Stomach smooth muscle (tissue), 2 donors: Measurements from ENCODE around the gene TOP1.
"Not testable (repeated sequence)": the region's sequence is repeated elsewhere in the genome, so short reads cannot be mapped to it uniquely, and the experiment has no call there.

Experiments
- H3K27ac ChIP-seq: one replicate; pipeline ENCODE4 v1.7.0; 2013; ENCODE audit warnings: mild to moderate bottlenecking, low read length, inconsistent platforms
- H3K27me3 ChIP-seq, 2 donors: one replicate each; pipeline ENCODE4 v1.7.0; 2013; ENCODE audit warnings: low read length in 2 of 2; ENCODE audit not compliant: insufficient read depth in 2 of 2, control insufficient read depth in 1 of 2
- H3K36me3 ChIP-seq, 2 donors: one replicate each; pipeline ENCODE4 v1.7.0; 2013; ENCODE audit warnings: low read length in 2 of 2; ENCODE audit not compliant: control insufficient read depth in 2 of 2, insufficient read depth in 2 of 2
- H3K4me1 ChIP-seq: one replicate; pipeline ENCODE4 v1.7.0; 2013; ENCODE audit warnings: low read length; ENCODE audit not compliant: control insufficient read depth, insufficient read depth
- H3K4me3 ChIP-seq, 2 donors: one replicate each; pipeline ENCODE4 v1.7.0; 2013; ENCODE audit warnings: low read length in 2 of 2
- H3K9ac ChIP-seq, 2 donors: one replicate each; pipeline ENCODE4 v1.7.0; 2013; ENCODE audit warnings: low read length in 2 of 2, mild to moderate bottlenecking in 1 of 2
- H3K9me3 ChIP-seq, 2 donors: one replicate each; pipeline ENCODE4 v1.7.0; 2013; ENCODE audit warnings: low read length in 2 of 2; ENCODE audit not compliant: control insufficient read depth in 2 of 2
- donor health status: healthy.
- donor health status: Pancreatic carcinoma.

Gene TOP1

DNA sequence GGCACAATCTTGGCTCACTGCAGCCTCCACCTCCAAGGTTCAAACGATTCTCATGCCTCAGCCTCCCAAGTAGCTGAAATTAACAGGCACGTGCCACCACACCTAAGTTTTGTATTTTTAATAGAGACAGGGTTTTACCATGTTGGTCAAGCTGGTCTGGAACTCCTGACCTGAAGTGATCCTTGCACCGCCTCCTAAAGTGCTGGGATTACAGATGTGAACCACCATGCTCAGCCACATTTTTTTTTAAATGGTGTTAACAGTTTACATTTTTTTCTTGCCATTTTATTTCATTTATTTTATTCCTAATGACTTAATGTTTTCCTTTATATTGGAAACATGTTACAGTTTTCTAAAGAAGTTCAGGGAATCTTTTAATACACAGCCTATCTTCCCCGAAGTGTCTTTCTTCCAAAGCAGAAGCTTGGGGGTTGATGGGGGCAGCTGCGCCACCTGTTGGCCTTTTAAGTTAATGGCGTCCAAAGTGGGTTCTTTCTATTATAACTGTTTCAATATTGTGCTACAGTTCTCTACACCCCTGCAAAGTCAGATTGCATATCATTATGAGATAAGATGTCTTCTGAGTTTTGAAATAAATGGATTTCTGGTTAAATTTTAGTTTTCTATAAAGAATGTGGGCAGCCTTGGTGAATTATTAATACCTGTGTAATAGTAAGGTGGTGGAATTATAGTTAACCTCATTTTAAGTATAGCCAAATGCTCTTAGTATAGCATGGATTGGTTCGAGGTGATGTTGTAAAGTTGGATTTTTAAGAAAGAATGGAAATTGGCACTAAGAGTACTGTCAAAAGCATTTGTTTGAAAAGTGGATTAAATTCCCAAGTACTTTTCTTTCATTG lies 66.7 kb downstream of the TOP1 start:
- no peaks in the 10 kb centered on the region for H3K4me1 ChIP-seq
- no peak overlapping the region for H3K27ac ChIP-seq
- no peak overlapping the region for H3K9ac ChIP-seq
- no peak overlapping the region for H3K4me3 ChIP-seq
- no peaks in the 10 kb centered on the region for H3K9me3 ChIP-seq
- H3K36me3 ChIP-seq: peaks cover 40 to 53% of the 10 kb centered on the region in 2 donors
- H3K27me3 ChIP-seq: no peaks in the 10 kb centered on the region

- H3K4me1 ChIP-seq: no peaks in the 10 kb centered on the region
- no peaks in the 10 kb centered on the region for H3K27me3 ChIP-seq
- H3K9me3 ChIP-seq: no peaks in the 10 kb centered on the region
- H3K9ac ChIP-seq: no peak overlapping the region
- H3K36me3 ChIP-seq: peaks cover 45 to 60% of the 10 kb centered on the region in 2 donors
- no peak overlapping the region for H3K27ac ChIP-seq
- H3K4me3 ChIP-seq: no peak overlapping the region
Measured at GRCh38 chr20:41098703-41099250, 70.2 kb downstream of the TOP1 start.

- H3K4me1 ChIP-seq: no peaks in the 10 kb centered on the region
- peaks cover 42 to 60% of the 10 kb centered on the region in 2 donors for H3K36me3 ChIP-seq
- H3K27me3 ChIP-seq: no peaks in the 10 kb centered on the region
- no peak overlapping the region for H3K4me3 ChIP-seq
- H3K9me3 ChIP-seq: no peaks in the 10 kb centered on the region
- H3K9ac ChIP-seq: no peak overlapping the region
- no peak overlapping the region for H3K27ac ChIP-seq
Measured at GRCh38 chr20:41100001-41100480, 71.4 kb downstream of the TOP1 start.

DNA sequence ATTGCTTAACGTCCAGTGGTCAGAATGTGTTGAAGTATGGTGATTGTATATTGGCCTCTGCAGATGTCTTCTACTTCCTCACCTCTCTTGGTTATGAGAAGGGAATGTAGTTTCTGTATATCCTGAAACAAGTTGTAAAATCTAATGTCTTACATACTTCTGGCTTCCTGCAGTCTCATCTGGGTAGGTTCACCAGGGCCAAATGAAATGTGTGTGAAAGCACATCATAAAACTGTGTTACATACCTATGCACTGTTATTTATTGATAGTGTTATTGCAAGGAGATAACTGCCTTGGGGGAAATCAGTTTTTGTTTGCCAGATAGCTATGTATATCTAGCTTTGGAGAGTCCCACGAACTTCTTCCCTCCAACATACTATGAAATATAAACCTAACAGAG lies 73.0 kb downstream of the TOP1 start:
- no peaks in the 10 kb centered on the region for H3K4me1 ChIP-seq
- peaks cover 39 to 59% of the 10 kb centered on the region in 2 donors for H3K36me3 ChIP-seq
- H3K9me3 ChIP-seq: no peaks in the 10 kb centered on the region
- H3K9ac ChIP-seq: no peak overlapping the region
- H3K27me3 ChIP-seq: no peaks in the 10 kb centered on the region
- no peak overlapping the region for H3K4me3 ChIP-seq
- H3K27ac ChIP-seq: no peak overlapping the region

DNA sequence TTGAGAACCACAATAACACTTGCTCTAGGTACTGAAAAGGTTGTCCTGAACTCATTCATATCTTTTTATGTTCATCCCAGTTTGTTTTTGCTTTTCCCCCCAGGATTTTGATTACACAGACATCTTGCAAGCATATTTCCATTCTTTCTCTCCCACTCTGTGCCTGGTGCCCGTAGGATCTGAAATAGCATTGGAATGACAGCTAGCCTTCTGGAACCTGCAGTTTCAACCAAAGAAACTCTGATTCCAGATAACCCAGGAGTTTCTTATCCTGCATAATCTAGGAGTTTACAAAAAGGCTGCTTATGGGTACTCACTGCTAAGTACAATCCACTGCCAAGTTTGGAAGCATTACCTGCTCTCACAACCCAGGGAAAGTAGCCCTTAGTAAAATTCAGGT lies 79.9 kb downstream of the TOP1 start:
- Histone ChIP-seq H3K9me3 (no peaks in the 10 kb centered on the region), H3K36me3 (peaks cover 24 to 39% of the 10 kb centered on the region in 2 donors), H3K4me1 (no peaks in the 10 kb centered on the region), H3K27ac (no peak overlapping the region), H3K27me3 (no peaks in the 10 kb centered on the region), H3K9ac (no peak overlapping the region), H3K4me3 (no peak overlapping the region)

- H3K36me3 ChIP-seq: peaks cover 25 to 42% of the 10 kb centered on the region in 2 donors
Measured at GRCh38 chr20:41110012-41110411, 81.4 kb downstream of the TOP1 start.

DNA sequence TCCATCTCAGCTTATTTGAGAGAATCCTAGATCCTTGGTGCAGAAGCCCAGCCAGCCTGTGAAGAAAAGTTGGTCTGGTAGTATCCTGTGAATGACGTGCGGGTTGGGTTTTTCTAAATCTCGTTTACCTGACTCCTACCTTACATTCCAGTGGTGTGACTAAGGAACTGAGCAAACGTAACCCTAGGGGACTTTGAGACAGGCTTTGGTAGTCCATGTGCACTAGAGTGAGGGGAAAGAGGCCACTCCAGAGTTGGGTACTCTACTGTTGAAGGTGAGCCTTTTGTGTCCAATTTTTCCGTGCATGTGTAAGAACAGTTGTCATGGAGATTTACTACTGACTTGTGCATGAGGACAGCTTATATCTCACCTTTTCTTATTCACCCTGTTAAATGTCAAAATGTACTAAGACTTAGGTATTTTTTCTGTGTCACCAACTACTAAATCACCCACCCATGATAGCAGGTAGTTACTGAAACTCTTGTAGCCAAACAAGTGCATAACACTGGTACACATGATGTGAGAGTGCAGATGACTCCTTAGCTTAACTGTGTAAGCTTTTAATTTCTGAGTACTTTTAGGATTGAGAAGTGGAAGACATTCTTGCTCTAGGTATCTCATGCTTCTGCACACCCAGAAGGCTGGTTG lies 82.4 kb downstream of the TOP1 start:
- Histone ChIP-seq H3K9me3 (no peaks in the 10 kb centered on the region), H3K27ac (no peak overlapping the region), H3K27me3 (no peaks in the 10 kb centered on the region), H3K9ac (no peak overlapping the region), H3K36me3 (peaks cover 34 to 52% of the 10 kb centered on the region in 2 donors), H3K4me3 (no peak overlapping the region), H3K4me1 (no peaks in the 10 kb centered on the region)

More at GRCh38 chr20:41110012-41110411, 81.4 kb downstream of the TOP1 start:
- H3K4me3 ChIP-seq: no peak overlapping the region
- no peak overlapping the region for H3K27ac ChIP-seq
- no peaks in the 10 kb centered on the region for H3K9me3 ChIP-seq
- no peak overlapping the region for H3K9ac ChIP-seq
- no peaks in the 10 kb centered on the region for H3K27me3 ChIP-seq
- H3K4me1 ChIP-seq: no peaks in the 10 kb centered on the region

DNA sequence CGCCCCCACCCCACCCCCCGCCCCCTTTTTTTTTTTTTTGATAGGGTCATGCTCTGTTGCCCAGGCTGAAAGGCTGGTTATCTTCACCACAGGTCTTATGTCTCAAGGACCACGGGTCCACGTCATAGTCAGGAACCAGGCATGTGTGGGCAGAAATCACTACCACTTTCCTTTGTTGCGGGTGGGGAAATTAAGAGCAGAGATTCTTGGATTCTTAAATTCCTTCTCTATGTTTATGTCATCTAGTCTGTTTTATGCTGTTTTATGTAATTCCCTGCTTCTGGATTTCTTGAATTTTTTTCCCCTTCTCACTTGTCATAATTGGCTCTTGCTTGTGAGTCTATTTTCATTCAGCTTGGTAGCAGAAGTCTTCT lies 82.9 kb downstream of the TOP1 start:
- no peaks in the 10 kb centered on the region for H3K27me3 ChIP-seq
- no peak overlapping the region for H3K9ac ChIP-seq
- no peaks in the 10 kb centered on the region for H3K4me1 ChIP-seq
- H3K36me3 ChIP-seq: peaks cover 39 to 57% of the 10 kb centered on the region in 2 donors
- no peak overlapping the region for H3K27ac ChIP-seq
- no peaks in the 10 kb centered on the region for H3K9me3 ChIP-seq
- H3K4me3 ChIP-seq: no peak overlapping the region

GRCh38 chr20:41116282-41116956 lies 87.8 kb downstream of the TOP1 start:
- Histone ChIP-seq H3K27me3 (no peaks in the 10 kb centered on the region), H3K4me1 (no peaks in the 10 kb centered on the region), H3K4me3 (no peak overlapping the region), H3K36me3 (peaks cover 57 to 66% of the 10 kb centered on the region in 2 donors), H3K9me3 (no peaks in the 10 kb centered on the region), H3K27ac (no peak overlapping the region), H3K9ac (no peak overlapping the region)

DNA sequence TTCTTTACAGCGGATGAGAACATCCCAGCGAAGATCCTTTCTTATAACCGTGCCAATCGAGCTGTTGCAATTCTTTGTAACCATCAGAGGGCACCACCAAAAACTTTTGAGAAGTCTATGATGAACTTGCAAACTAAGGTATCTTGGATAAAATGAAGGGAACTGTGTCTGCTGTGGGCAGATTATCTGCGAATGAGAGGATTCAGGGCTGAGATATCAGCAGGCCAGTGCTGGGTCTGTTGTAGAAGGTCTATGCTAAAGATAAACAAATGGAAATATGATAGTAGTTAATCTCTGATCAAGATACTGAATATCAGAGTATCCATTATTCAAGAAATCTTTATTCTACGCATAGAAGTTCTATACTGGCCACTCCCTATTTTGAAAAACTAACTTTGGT lies 89.5 kb downstream of the TOP1 start:
- H3K4me3 ChIP-seq, H3K27me3 ChIP-seq, H3K27ac ChIP-seq, H3K9me3 ChIP-seq, H3K9ac ChIP-seq, H3K4me1 ChIP-seq: not testable (repeated sequence)
- peaks cover 69 to 72% of the 10 kb centered on the region in 2 donors for H3K36me3 ChIP-seq
